ENCODE results near the gene HSD17B2.

Gene HSD17B2

GRCh38 chr16:82017911-82018568 is 17.0 kb upstream of the HSD17B2 start:
- no peak for DNase-seq (ENCODE audit: low read depth in 2 of 2)

- no peak for DNase-seq (ENCODE audit: low read depth in 2 of 2)
Measured at GRCh38 chr16:82019535-82019934, 15.5 kb upstream of the HSD17B2 start.

GRCh38 chr16:82020051-82020450 is 15.0 kb upstream of the HSD17B2 start:
- no peak for DNase-seq (ENCODE audit: low read depth in 2 of 2)

- no peak for DNase-seq (ENCODE audit: low read depth in 2 of 2)
Measured at GRCh38 chr16:82023206-82023605, 11.8 kb upstream of the HSD17B2 start.

- no peak for DNase-seq (ENCODE audit: low read depth in 2 of 2)
Measured at GRCh38 chr16:82024316-82024715, 10.7 kb upstream of the HSD17B2 start.

GRCh38 chr16:82024883-82025282 is 10.2 kb upstream of the HSD17B2 start:
- no peak for DNase-seq (ENCODE audit: low read depth in 2 of 2)

- no peak for DNase-seq (ENCODE audit: low read depth in 2 of 2)
Measured at GRCh38 chr16:82027629-82028064, 7.4 kb upstream of the HSD17B2 start.

- no peak for DNase-seq (ENCODE audit: low read depth in 2 of 2)
Measured at GRCh38 chr16:82031116-82032084, 3.7 kb upstream of the HSD17B2 start.

- no peak for DNase-seq (ENCODE audit: low read depth in 2 of 2)
Measured at GRCh38 chr16:82033006-82033405, 2.0 kb upstream of the HSD17B2 start.

- DNase-seq (ENCODE audit: low read depth in 2 of 2) = no peak
Measured at GRCh38 chr16:82033683-82034300, 1.3 kb upstream of the HSD17B2 start.

GRCh38 chr16:82037251-82037650 is 2.2 kb downstream of the HSD17B2 start:
- no peak for DNase-seq (ENCODE audit: low read depth in 2 of 2)

GRCh38 chr16:82037666-82038065 is 2.6 kb downstream of the HSD17B2 start:
- DNase-seq (ENCODE audit: low read depth in 2 of 2) = no peak

- DNase-seq (ENCODE audit: low read depth in 2 of 2) = no peak
Measured at GRCh38 chr16:82040296-82040695, 5.2 kb downstream of the HSD17B2 start.

GRCh38 chr16:82041542-82041941 is 6.5 kb downstream of the HSD17B2 start:
- DNase-seq (ENCODE audit: low read depth in 2 of 2) = no peak

GRCh38 chr16:82042144-82042543 is 7.1 kb downstream of the HSD17B2 start:
- DNase-seq (ENCODE audit: low read depth in 2 of 2) = no peak

GRCh38 chr16:82042846-82043245 is 7.8 kb downstream of the HSD17B2 start:
- no peak for DNase-seq (ENCODE audit: low read depth in 2 of 2)

- no peak for DNase-seq (ENCODE audit: low read depth in 2 of 2)
Measured at GRCh38 chr16:82043680-82044584, 8.9 kb downstream of the HSD17B2 start.

- DNase-seq (ENCODE audit: low read depth in 2 of 2) = no peak
Measured at GRCh38 chr16:82044585-82044911, 9.5 kb downstream of the HSD17B2 start.

- no peak for DNase-seq (ENCODE audit: low read depth in 2 of 2)
Measured at GRCh38 chr16:82045465-82045864, 10.4 kb downstream of the HSD17B2 start.

GRCh38 chr16:82046541-82046940 is 11.5 kb downstream of the HSD17B2 start:
- DNase-seq (ENCODE audit: low read depth in 2 of 2) = no peak

- no peak for DNase-seq (ENCODE audit: low read depth in 2 of 2)
Measured at GRCh38 chr16:82046941-82047340, 11.9 kb downstream of the HSD17B2 start.

- no peak for DNase-seq (ENCODE audit: low read depth in 2 of 2)
Measured at GRCh38 chr16:82047374-82047773, 12.3 kb downstream of the HSD17B2 start.

Data from stimulated activated CD8-positive, alpha-beta memory T cell treated with anti-CD3 and anti-CD28 coated beads, Interleukin-15, amount 100 ng/mL, for 4 hours (primary cell).